C4-2B (cell line): Measurements from ENCODE around the gene PLCH2.

Source experiments
- H3K27ac ChIP-seq: fragments of 450-650 bp; 2 replicates; pipeline ENCODE4 v1.5.1; 2017
- ZFX ChIP-seq: fragments of 450-650 bp; IDR thresholded peaks from 2 replicates; pipeline ENCODE4 v1.6.1; 2017
- TF ChIP-seq, protein P1 (sequence below): fragments of 450-650 bp; conservative IDR thresholded peaks from 2 replicates; pipeline ENCODE4 v1.5.1; 2017; ENCODE audit warnings: mild to moderate bottlenecking

PLCH2 gene

DNA sequence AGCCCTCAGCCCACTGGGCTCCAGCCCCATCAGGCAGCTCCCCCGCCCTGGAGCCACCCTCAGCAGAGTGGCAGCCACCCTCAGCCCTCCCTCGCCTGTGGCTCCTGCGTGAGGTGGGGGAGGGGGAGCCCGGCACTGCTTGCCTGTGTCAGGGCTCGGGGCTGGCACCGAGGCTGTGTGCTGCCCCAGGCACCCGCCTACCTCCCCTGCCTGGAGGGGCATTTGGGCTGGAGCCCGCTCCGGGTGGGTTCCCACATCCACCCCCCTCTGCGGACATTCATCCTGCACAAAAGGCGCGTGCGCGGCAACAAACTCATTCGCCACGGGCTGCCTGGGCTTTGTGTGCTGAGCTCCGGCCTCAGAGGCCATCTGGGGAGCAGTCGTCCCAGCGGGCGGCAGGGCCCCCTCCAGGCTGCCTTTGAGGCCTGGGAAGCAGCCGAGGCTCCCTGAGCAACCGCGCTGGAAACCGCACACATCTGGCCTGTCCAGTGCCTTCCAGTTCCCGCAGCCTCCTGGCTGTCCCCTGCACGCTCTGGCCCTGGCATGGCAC is 67.5 kb downstream of the PLCH2 start:
- TF ChIP-seq ZFX = no peak
- TF ChIP-seq, protein P1, sequence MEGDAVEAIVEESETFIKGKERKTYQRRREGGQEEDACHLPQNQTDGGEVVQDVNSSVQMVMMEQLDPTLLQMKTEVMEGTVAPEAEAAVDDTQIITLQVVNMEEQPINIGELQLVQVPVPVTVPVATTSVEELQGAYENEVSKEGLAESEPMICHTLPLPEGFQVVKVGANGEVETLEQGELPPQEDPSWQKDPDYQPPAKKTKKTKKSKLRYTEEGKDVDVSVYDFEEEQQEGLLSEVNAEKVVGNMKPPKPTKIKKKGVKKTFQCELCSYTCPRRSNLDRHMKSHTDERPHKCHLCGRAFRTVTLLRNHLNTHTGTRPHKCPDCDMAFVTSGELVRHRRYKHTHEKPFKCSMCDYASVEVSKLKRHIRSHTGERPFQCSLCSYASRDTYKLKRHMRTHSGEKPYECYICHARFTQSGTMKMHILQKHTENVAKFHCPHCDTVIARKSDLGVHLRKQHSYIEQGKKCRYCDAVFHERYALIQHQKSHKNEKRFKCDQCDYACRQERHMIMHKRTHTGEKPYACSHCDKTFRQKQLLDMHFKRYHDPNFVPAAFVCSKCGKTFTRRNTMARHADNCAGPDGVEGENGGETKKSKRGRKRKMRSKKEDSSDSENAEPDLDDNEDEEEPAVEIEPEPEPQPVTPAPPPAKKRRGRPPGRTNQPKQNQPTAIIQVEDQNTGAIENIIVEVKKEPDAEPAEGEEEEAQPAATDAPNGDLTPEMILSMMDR = no peak

DNA sequence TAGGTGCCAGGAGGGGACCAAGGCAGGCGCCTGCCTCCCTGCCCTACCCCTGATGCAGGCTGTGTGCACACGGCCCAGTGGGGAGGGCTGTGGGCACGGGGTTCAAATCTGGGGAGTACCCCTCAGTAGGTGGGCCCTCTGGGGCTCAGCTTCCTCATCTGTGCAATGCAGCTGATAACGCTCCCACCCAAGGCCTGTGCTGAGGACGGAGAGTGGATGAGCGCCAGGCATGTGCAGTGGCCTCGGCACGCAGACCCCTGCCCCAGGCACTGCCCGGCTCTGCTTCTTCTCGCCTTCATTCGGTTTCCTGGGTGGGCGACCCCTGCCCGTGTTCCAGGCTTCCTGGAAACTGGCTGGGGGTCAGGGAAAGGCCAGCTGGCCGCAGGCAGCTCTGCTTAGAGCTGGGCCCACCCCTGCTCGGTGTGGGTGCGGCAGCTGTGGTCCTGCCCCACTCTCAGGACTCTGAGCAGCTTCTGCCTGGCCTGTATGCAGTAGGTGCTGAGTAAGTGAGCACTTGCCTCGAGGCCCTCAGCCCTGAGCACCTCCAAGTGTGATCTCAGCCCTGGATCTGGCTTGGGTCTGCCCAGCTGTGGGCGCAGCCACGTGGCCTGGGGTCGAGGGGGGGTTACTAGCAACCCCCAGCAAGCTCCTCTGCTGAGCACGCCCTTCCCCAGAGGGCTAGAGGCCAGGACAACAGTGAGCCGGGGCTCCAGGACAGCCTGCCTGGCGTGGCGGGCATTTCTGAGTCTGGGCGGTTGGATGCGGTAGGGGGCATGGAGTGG is 68.2 kb downstream of the PLCH2 start:
- no peak for TF ChIP-seq ZFX
- TF ChIP-seq, protein P1 = no peak
- no peak overlapping the region for H3K27ac ChIP-seq

More for the DNA sequence above, 67.5 kb downstream of the PLCH2 start:
- H3K27ac ChIP-seq = no peak overlapping the region

DNA sequence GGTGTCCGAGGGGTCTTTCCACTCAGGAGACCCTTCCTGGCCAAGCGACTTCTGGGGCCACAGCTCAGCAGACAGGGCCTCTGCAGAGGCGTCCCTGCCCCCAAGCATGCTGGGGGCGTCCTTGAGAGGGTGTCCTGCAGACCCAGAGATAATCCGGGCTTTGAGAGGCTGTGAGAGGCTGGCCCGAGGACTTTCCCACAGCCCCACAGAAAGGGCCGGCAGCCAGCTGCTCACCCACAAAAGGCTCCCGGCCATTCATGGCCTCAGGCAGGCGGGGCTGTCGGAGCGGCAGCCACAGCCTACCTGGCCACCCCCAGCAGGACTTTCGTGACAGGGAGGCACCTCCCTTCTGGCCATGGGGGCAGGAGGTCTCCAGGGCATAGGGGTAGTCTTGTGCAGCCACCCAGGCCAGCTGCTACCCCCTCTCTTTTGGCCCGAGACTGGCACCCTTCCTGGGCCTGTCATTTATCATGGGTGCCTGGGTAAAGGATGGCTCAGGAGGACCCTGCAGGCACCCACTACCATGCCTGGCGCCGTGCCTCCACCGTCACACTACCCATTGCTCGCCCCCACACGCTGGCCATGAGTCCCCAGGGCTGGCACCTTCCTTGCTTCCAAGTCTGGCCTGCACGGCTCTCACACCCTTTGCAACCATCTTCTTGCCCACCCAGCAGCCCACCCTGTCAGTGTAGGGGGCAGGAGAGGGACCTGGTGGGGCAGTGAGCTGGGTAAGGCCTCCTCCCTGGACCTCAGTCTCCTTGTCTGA is 69.0 kb downstream of the PLCH2 start:
- TF ChIP-seq, protein P1 = no peak
- no peak for TF ChIP-seq ZFX
- peak overlapping the region; percentile 92 for H3K27ac ChIP-seq

DNA sequence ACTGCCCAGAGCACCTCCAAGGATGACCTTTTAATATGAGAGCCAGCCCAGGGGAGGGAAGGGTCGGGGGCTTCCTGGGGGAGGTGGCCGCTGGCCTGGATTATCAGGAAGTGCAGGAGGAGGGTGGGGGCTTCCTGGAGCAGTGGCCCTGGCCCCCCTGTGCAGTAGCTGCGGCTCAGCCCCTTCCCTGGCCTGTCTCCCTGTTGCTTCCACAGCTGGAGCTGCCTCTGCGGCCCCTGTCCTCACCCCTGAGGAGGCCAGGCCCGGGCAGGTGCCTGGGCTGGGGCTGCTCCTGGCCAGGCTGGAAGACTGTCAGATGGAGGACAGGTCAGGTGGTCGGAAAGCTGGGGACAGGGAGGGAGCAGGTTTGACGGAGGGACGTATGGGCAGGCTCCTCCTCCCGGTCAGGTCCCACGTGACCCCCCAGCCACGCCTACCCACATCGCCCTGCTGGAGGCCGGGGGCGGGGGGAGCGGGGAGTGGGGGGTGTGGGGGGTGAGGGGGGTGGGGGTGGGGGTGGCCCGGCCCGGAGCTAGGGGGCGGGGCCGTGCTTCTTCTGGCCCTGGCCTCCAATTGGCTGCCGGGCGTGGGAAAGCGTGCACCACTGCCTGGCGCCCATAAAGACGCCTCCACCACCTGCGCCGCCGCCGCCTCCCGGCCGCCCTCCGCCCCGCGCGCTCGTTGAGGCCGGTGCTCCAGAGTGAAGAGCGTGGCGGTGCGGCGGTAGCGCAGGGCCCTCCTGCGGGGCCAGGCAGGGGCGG is 69.8 kb downstream of the PLCH2 start:
- peak overlapping the region; percentile 92 for H3K27ac ChIP-seq

DNA sequence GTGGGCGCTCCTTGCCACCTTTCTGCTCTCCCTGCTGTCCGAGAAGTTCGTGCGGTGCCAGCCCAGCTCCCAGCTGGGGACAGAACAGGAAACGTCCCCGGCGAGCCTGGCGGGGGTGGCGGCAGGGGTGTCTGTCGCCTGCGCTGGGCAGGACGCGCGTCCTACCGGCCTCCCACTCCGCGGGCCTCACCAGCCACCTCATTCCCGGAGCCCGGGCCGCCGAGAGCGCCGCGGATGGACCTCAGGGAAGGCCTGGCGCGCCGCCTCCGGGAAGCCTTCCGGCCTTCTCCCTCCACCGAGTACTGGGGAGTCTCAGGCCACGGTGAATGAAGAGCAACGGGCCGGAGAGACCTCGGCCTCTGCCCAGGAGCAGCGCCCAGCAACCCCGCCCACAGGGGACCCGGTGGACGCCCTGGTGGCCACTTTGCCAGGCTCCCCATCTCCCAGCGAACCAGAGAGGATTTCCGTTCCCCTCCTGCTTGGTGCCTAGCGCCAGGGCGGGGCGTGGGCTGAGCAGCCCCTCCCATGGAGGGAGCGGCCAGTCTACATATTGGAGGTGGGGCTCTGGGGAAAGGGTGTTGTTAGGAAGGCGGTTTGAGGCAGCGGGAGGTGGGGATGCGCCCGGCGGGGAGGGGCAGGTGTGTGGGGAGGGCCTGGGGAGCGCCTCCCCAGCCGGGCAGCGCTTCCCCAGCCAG is 70.6 kb downstream of the PLCH2 start:
- TF ChIP-seq, protein P1 = no peak
- peak; percentile 53 for TF ChIP-seq ZFX
- peak overlapping the region; percentile 92 for H3K27ac ChIP-seq

More for the DNA sequence above, 69.8 kb downstream of the PLCH2 start:
- TF ChIP-seq ZFX = no peak
- TF ChIP-seq, protein P1 = no peak

DNA sequence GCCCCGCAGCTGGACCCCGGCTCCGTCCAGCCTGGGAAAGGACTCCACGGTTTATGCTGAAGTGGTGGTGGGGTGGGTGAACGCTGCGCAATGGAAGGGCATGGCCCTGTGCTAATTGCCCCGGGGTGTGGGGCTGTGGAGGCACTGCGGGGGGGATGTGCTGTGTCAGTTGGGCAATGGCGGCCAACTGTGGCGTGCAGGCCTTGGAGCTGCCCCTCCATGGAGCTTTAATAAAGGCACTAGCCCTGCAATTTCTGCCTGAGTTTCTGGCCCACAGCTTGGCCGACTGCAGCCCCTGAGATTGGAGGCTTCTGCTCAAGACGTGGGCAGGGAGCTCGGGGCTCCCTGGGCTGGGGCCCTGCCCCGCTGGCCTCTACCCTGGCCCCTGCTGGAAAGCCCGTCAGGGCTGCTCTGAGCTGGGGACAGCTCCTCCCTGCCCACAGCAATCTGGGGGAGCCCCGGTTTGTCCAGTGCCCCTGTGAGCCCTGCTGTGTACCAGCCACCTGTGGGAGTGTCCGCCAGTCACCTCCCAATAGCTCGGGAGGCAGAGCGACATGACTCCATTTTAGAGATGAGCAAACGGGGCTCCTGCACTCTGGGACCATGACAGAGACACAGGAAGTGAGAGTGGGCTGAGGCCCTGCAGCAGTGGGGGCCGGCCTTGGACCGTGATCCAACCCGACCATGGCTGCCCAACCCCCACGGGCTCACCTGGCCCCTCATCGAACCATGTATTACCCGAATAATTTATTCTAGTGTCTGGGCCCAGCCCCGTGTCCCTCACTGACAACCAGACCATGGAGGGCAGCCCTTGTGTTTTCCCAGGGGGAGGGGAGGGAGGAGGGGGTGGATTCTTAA is 71.3 kb downstream of the PLCH2 start:
- TF ChIP-seq, protein P1 = 0 out of 2 replicates have a peak, but pooled peaks have one; percentile 55
- no peak for TF ChIP-seq ZFX
- H3K27ac ChIP-seq = peak overlapping the region; percentile 92
